ENCODE data around the gene NSMF. TPM values are rescaled to one million over a fixed set of nuclear protein-coding genes. Genes with fewer than 3 reads are reported as not detected.
A peak's percentile ranks its signal among the peaks of the same experiment; 100 is the strongest.
"Not testable (repeated sequence)": the region's sequence is repeated elsewhere in the genome, so short reads cannot be mapped to it uniquely, and the experiment has no call there.

The NSMF gene
- total and polyA plus RNA-seq, 9 donors: 9.9 to 31.1 (median 22.2) TPM

GRCh38 chr9:137452006-137452760 is 7.0 kb downstream of the NSMF start:
- no peaks in the 10 kb centered on the region for H3K27me3 ChIP-seq (ENCODE audit: control insufficient read depth, insufficient read depth, low read length)
- H3K36me3 ChIP-seq (ENCODE audit: control insufficient read depth, insufficient read depth, low read length): peaks cover 36% of the 10 kb centered on the region
- H3K9me3 ChIP-seq (replicated peaks; ENCODE audit: control insufficient read depth, low read depth, low read length): no peaks in the 10 kb centered on the region
- DNase-seq: no peak
- no peak overlapping the region for H3K4me3 ChIP-seq (ENCODE audit: low read length)
- 94% methylated on average over 15 of the region's 17 CpGs for WGBS (ENCODE audit: insufficient coverage)
- H3K27ac ChIP-seq (ENCODE audit: low read length): no peak overlapping the region
- H3K4me1 ChIP-seq (ENCODE audit: control insufficient read depth, insufficient read depth, low read length): peaks cover 34% of the 10 kb centered on the region

DNA sequence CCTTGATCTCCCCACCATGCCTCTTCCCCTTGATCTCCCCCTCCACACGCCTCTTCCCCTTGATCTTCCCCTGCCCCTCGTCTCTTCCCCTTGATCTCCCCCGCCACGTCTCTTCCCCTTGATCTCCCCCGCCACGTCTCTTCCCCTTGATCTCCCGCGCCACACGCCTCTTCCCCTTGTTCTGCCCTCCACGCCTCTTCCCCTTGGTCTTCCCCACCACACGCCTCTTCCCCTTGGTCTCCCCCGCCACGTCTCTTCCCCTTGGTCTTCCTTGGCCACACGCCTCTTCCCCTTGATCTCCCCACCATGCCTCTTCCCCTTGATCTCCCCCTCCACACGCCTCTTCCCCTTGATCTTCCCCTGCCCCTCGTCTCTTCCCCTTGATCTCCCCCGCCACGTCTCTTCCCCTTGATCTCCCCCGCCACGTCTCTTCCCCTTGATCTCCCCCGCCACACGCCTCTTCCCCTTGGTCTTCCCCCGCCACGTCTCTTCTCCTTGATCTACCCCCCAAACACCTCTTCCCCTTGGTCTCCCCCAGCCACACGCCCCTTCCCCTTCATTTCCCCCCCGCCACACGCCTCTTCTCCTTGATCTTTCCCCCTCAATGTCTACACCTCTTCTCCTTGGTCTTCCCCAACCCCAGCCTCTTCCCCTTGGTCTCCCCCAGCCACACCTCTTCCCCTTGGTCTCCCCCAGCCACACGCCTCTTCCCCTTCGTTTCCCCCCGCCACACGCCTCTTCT is 7.7 kb downstream of the NSMF start:
- WGBS (ENCODE audit: insufficient coverage): 86% methylated on average over 7 of the region's 31 CpGs
- H3K27me3 ChIP-seq (ENCODE audit: control insufficient read depth, insufficient read depth, low read length); H3K27ac ChIP-seq (ENCODE audit: low read length); H3K9me3 ChIP-seq (replicated peaks; ENCODE audit: control insufficient read depth, low read depth, low read length); H3K4me3 ChIP-seq (ENCODE audit: low read length); DNase-seq: not testable (repeated sequence)
- Histone ChIP-seq H3K36me3 (ENCODE audit: control insufficient read depth, insufficient read depth, low read length) (peaks cover 29% of the 10 kb centered on the region), H3K4me1 (ENCODE audit: control insufficient read depth, insufficient read depth, low read length) (peaks cover 40% of the 10 kb centered on the region)

- not testable (repeated sequence) for DNase-seq; H3K27me3 ChIP-seq (ENCODE audit: control insufficient read depth, insufficient read depth, low read length)
- 81% methylated on average over 10 of the region's 24 CpGs for WGBS (ENCODE audit: insufficient coverage)
These were observed 8.5 kb downstream of the NSMF start for GRCh38 chr9:137450539-137451222.

DNA sequence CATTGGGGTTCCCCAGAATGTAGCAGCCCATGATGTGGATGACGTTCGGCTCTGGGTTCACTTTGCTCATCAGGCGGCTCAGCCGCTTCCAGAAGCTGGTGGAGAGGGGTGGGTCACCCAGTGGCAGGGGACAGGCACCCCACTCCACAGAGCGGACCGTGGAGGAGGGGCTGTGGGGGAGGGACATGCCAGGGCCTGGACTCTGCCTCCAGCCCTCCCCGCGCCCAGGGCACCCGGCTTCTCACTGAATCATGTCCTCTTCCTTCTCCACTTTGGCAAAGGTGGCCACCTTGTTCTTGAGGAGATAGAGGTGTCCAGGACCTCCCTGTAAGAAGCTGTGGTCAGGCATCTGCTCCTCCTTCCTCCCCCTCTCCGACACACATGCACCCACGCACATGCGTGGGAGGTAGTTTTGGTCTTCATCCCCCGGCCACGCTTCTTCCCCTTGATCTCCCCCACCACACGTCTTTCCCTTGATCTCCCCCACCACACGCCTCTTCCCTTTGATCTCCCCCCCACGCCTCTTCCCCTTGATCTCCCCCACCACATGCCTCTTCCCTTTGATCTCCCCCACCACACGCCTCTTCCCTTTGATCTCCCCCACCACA is 9.1 kb downstream of the NSMF start:
- H3K4me3 ChIP-seq (ENCODE audit: low read length): no peak overlapping the region
- H3K4me1 ChIP-seq (ENCODE audit: control insufficient read depth, insufficient read depth, low read length): peaks cover 49% of the 10 kb centered on the region
- no peak overlapping the region for H3K27ac ChIP-seq (ENCODE audit: low read length)
- peaks cover 2% of the 10 kb centered on the region for H3K27me3 ChIP-seq (ENCODE audit: control insufficient read depth, insufficient read depth, low read length)
- WGBS (ENCODE audit: insufficient coverage): 95% methylated on average over 5 of the region's 18 CpGs
- no peak for DNase-seq
- H3K36me3 ChIP-seq (ENCODE audit: control insufficient read depth, insufficient read depth, low read length): peaks cover 21% of the 10 kb centered on the region
- H3K9me3 ChIP-seq (replicated peaks; ENCODE audit: control insufficient read depth, low read depth, low read length): no peaks in the 10 kb centered on the region

More at GRCh38 chr9:137450539-137451222, 8.5 kb downstream of the NSMF start:
- not testable (repeated sequence) for H3K27ac ChIP-seq (ENCODE audit: low read length); H3K9me3 ChIP-seq (replicated peaks; ENCODE audit: control insufficient read depth, low read depth, low read length); H3K4me3 ChIP-seq (ENCODE audit: low read length)
- H3K36me3 ChIP-seq (ENCODE audit: control insufficient read depth, insufficient read depth, low read length): peaks cover 26% of the 10 kb centered on the region
- H3K4me1 ChIP-seq (ENCODE audit: control insufficient read depth, insufficient read depth, low read length): peaks cover 47% of the 10 kb centered on the region

GRCh38 chr9:137449081-137449844 is 9.9 kb downstream of the NSMF start:
- peaks cover 21% of the 10 kb centered on the region for H3K36me3 ChIP-seq (ENCODE audit: control insufficient read depth, insufficient read depth, low read length)
- no peak overlapping the region for H3K27ac ChIP-seq (ENCODE audit: low read length)
- peaks cover 2% of the 10 kb centered on the region for H3K27me3 ChIP-seq (ENCODE audit: control insufficient read depth, insufficient read depth, low read length)
- peaks cover 41% of the 10 kb centered on the region for H3K4me1 ChIP-seq (ENCODE audit: control insufficient read depth, insufficient read depth, low read length)
- H3K4me3 ChIP-seq (ENCODE audit: low read length): no peak overlapping the region
- H3K9me3 ChIP-seq (replicated peaks; ENCODE audit: control insufficient read depth, low read depth, low read length): no peaks in the 10 kb centered on the region
- 64% methylated on average over 30 of the region's 36 CpGs for WGBS (ENCODE audit: insufficient coverage)
- no peak for DNase-seq

GRCh38 chr9:137448602-137448962 is 10.6 kb downstream of the NSMF start:
- Histone ChIP-seq H3K27me3 (ENCODE audit: control insufficient read depth, insufficient read depth, low read length) (peaks cover 2% of the 10 kb centered on the region), H3K4me3 (ENCODE audit: low read length) (no peak overlapping the region), H3K4me1 (ENCODE audit: control insufficient read depth, insufficient read depth, low read length) (peaks cover 38% of the 10 kb centered on the region), H3K27ac (ENCODE audit: low read length) (no peak overlapping the region), H3K9me3 (replicated peaks; ENCODE audit: control insufficient read depth, low read depth, low read length) (no peaks in the 10 kb centered on the region), H3K36me3 (ENCODE audit: control insufficient read depth, insufficient read depth, low read length) (peaks cover 21% of the 10 kb centered on the region)
- WGBS (ENCODE audit: insufficient coverage): 60% methylated on average over 7 of the region's 16 CpGs
- no peak for DNase-seq

- peaks cover 2% of the 10 kb centered on the region for H3K27me3 ChIP-seq (ENCODE audit: control insufficient read depth, insufficient read depth, low read length)
- H3K4me3 ChIP-seq (ENCODE audit: low read length): no peak overlapping the region
- H3K9me3 ChIP-seq (replicated peaks; ENCODE audit: control insufficient read depth, low read depth, low read length): no peaks in the 10 kb centered on the region
- peak overlapping the region; percentile 42 for H3K27ac ChIP-seq (ENCODE audit: low read length)
- peaks cover 35% of the 10 kb centered on the region for H3K4me1 ChIP-seq (ENCODE audit: control insufficient read depth, insufficient read depth, low read length)
- DNase-seq: no peak
- peaks cover 19% of the 10 kb centered on the region for H3K36me3 ChIP-seq (ENCODE audit: control insufficient read depth, insufficient read depth, low read length)
- 62% methylated on average over 18 of the region's 27 CpGs for WGBS (ENCODE audit: insufficient coverage)
These were observed 11.2 kb downstream of the NSMF start for GRCh38 chr9:137447722-137448601.

DNA sequence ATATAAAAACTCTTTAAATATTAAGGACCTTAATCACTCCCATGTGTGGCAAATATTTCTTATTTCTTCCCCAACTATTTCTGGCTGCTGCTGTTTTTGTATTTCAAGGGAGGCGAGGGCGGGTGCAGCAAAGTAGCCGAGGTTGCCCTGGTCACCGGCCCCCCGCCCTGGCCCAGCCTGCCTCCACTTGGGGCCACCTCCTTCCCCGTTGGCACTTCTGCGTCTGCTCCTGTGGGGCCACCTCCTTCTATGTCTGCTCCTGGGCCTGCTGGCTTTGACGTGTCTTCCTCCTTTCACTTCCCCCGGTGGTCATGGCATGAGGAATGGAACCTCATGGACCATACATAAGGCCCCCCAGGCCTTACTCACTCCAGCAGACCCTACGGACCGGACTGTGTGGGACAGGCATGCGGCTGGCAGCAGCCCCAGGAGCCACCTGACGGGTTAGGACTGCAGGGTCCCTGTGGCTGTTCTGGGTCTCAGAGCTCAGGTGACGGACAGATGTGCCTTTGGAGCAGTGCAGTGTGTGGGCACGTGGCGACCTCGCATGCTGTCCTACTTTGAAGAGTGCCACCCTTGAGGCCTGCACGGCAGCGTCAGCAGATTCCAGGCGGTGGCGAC is 12.2 kb downstream of the NSMF start:
- no peak overlapping the region for H3K4me3 ChIP-seq (ENCODE audit: low read length)
- no peaks in the 10 kb centered on the region for H3K9me3 ChIP-seq (replicated peaks; ENCODE audit: control insufficient read depth, low read depth, low read length)
- WGBS (ENCODE audit: insufficient coverage): 50% methylated on average over 12 of the region's 21 CpGs
- peaks cover 35% of the 10 kb centered on the region for H3K4me1 ChIP-seq (ENCODE audit: control insufficient read depth, insufficient read depth, low read length)
- H3K27ac ChIP-seq (ENCODE audit: low read length): peak overlapping the region; percentile 47
- H3K27me3 ChIP-seq (ENCODE audit: control insufficient read depth, insufficient read depth, low read length): peaks cover 2% of the 10 kb centered on the region
- H3K36me3 ChIP-seq (ENCODE audit: control insufficient read depth, insufficient read depth, low read length): peaks cover 13% of the 10 kb centered on the region
- peak; percentile 82 for DNase-seq
